ENCODE results near the gene CCNK. TPM values are rescaled to one million over a fixed set of nuclear protein-coding genes. Genes with fewer than 3 reads are reported as not detected.

The CCNK gene
- total and polyA plus RNA-seq, 2 of the 13 experiments (the other 11 are each of a cell fraction or from before 2014, with no cell fraction given), result 4.9 to 9.7 TPM

GRCh38 chr14:99549684-99550083 is 68.5 kb downstream of the CCNK start (continued):
- TF ChIP-seq ZNF761 (CRISPR knock-in tag; conservative IDR thresholded peaks at IDR 0.05), result 0 out of 2 replicates have a peak, but pooled peaks have one; percentile 26
- no peak for TF ChIP-seq GABPA (IDR thresholded peaks at IDR 0.05; ENCODE audit: low read depth, low read length)
- no peak for TF ChIP-seq GABPA (CRISPR knock-in tag; IDR thresholded peaks at IDR 0.05; ENCODE audit: low read depth)
- peak; percentile 62 for TF ChIP-seq ELF3 (CRISPR knock-in tag; IDR thresholded peaks at IDR 0.05)
- TF ChIP-seq, protein P1, sequence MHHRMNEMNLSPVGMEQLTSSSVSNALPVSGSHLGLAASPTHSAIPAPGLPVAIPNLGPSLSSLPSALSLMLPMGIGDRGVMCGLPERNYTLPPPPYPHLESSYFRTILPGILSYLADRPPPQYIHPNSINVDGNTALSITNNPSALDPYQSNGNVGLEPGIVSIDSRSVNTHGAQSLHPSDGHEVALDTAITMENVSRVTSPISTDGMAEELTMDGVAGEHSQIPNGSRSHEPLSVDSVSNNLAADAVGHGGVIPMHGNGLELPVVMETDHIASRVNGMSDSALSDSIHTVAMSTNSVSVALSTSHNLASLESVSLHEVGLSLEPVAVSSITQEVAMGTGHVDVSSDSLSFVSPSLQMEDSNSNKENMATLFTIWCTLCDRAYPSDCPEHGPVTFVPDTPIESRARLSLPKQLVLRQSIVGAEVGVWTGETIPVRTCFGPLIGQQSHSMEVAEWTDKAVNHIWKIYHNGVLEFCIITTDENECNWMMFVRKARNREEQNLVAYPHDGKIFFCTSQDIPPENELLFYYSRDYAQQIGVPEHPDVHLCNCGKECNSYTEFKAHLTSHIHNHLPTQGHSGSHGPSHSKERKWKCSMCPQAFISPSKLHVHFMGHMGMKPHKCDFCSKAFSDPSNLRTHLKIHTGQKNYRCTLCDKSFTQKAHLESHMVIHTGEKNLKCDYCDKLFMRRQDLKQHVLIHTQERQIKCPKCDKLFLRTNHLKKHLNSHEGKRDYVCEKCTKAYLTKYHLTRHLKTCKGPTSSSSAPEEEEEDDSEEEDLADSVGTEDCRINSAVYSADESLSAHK (CRISPR knock-in tag; IDR thresholded peaks at IDR 0.05; ENCODE audit: borderline replicate concordance), result no peak
- TF ChIP-seq ZNF207 (IDR thresholded peaks at IDR 0.05; ENCODE audit: borderline replicate concordance), result no peak
- TF ChIP-seq CCDC6 (CRISPR knock-in tag; IDR thresholded peaks at IDR 0.05), result no peak
- TF ChIP-seq, protein P2, sequence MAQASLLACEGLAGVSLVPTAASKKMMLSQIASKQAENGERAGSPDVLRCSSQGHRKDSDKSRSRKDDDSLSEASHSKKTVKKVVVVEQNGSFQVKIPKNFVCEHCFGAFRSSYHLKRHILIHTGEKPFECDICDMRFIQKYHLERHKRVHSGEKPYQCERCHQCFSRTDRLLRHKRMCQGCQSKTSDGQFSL (CRISPR knock-in tag; IDR thresholded peaks at IDR 0.05), result no peak
- no peak for TF ChIP-seq NR3C1 (CRISPR knock-in tag; IDR thresholded peaks at IDR 0.05)
- no peak for TF ChIP-seq IKZF4 (CRISPR knock-in tag; IDR thresholded peaks at IDR 0.05; ENCODE audit: borderline replicate concordance, low read depth, not compliant biosample characterization)
- TF ChIP-seq POLR2A (IDR thresholded peaks at IDR 0.05; ENCODE audit: insufficient read depth in 1 of 2, low read depth in 2 of 2, low read length in 2 of 2), result no peak
- TF ChIP-seq RFX5 (IDR thresholded peaks at IDR 0.05; ENCODE audit: low read depth, low read length), result no peak
- TF ChIP-seq CEBPB (IDR thresholded peaks at IDR 0.05; ENCODE audit: borderline replicate concordance, low read depth, low read length), result peak; percentile 94
- TF ChIP-seq RBFOX2 (IDR thresholded peaks at IDR 0.05; ENCODE audit: low read depth, low read length), result no peak
- no peak for TF ChIP-seq MLXIP (CRISPR knock-in tag; IDR thresholded peaks at IDR 0.05; ENCODE audit: borderline replicate concordance)
- TF ChIP-seq, protein P3, sequence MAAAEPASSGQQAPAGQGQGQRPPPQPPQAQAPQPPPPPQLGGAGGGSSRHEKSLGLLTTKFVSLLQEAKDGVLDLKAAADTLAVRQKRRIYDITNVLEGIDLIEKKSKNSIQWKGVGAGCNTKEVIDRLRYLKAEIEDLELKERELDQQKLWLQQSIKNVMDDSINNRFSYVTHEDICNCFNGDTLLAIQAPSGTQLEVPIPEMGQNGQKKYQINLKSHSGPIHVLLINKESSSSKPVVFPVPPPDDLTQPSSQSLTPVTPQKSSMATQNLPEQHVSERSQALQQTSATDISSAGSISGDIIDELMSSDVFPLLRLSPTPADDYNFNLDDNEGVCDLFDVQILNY (CRISPR knock-in tag; conservative IDR thresholded peaks at IDR 0.05), result no peak
- TF ChIP-seq TEF (CRISPR knock-in tag; IDR thresholded peaks at IDR 0.05), result no peak
- 0 out of 2 replicates have a peak, but pooled peaks have one; percentile 4 for TF ChIP-seq SMC3 (IDR thresholded peaks at IDR 0.05; ENCODE audit: low read length)
- no peak for TF ChIP-seq ZBTB38 (CRISPR knock-in tag; IDR thresholded peaks at IDR 0.05)
- TF ChIP-seq, protein P4, sequence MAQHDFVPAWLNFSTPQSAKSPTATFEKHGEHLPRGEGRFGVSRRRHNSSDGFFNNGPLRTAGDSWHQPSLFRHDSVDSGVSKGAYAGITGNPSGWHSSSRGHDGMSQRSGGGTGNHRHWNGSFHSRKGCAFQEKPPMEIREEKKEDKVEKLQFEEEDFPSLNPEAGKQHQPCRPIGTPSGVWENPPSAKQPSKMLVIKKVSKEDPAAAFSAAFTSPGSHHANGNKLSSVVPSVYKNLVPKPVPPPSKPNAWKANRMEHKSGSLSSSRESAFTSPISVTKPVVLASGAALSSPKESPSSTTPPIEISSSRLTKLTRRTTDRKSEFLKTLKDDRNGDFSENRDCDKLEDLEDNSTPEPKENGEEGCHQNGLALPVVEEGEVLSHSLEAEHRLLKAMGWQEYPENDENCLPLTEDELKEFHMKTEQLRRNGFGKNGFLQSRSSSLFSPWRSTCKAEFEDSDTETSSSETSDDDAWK (CRISPR knock-in tag; IDR thresholded peaks at IDR 0.05), result no peak
- TF ChIP-seq RCOR2 (CRISPR knock-in tag; IDR thresholded peaks at IDR 0.05), result peak; percentile 88; the same call in 1 of the 2 replicates
- TF ChIP-seq ZNF484 (CRISPR knock-in tag; IDR thresholded peaks at IDR 0.05; ENCODE audit: borderline replicate concordance, low read depth), result no peak

Measured in HepG2 (cell line).